HG02759 (cell line): ENCODE results near the gene STAT1.
"Not testable (repeated sequence)": the region's sequence is repeated elsewhere in the genome, so short reads cannot be mapped to it uniquely, and the experiment has no call there.

Source experiments
- ATAC-seq: cut with Tn5 transposase; IDR thresholded peaks from one replicate; pipeline ENCODE4 v1.9.1; 2021; ENCODE audit warnings: mild to moderate bottlenecking, moderate library complexity; ENCODE audit not compliant: unreplicated experiment

Gene STAT1

DNA sequence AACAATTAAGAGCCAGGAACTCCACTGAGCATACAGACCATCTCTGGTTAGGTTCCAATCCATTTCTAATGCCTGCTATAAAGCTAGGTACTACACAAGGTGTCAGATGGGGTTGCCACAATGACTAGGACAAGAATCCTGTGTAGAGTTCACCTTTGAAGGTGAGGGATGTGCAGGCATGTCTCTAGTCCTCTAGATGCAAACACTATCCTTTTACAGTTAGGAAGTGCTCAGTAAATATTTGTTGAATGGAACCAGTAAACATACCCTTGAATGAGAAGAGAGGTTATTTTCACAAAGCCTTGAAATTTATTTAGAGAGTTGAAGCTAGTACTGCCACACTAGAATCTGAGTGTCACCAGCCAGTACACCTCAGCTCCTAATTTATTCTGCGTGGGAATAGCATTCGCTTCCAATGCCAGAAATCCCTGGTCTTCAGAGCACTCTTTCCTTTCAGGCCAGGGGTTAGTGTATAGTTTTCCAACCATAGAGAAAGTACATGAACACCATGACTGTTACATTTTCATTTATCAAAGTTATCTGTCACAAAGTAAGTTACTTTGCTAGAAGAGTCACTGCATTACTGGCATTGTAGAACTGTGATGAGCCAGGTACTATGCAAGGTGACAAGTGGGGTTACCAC lies 48.3 kb downstream of the STAT1 start:
- no peak for ATAC-seq

DNA sequence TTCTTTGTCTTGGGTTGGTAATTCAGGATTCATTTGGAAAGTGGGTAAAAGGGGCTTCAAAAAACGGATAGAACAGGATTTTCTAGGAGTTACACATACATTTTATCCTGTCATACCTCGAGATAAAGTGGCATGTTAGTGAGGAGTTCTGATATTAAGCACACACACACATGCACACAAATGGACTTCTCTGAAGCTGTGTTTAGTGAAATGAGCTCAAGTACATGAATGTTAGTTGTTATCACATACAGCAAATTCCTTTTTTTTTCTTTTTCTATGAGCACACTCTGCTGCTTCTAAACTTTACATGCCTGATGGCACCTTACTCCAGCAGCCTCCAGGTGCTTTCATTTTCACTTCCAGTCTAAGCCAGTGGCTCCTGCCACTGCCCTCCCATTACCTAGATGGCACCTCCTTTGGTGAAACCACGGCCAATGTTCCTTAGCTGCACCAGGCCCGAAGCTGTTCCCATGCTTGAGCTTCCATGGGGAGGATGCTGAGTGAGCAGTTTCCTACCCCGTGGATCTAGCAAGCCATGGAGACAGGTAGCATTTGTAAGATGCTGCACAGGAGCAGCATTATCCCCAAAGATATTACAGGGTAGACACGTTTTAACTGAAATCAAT lies 49.7 kb downstream of the STAT1 start:
- no peak for ATAC-seq

DNA sequence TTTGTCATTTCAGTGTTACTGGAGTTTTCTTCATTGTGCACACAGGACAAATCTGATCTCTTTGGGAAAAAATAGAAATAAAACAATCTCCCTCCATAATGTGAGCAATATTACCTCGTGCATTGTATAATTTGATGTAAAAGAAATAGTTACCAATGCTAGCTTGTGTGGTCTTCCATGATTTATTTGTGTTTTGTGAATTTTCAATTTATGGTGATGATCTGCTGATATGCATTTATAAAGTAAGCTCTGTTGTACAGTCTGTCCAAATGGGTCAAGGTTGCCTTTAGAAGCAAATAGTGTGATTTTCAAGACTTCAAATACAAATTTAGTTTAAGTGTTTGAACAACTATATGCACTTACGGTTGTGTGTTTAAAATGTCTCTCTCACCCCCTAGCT lies 50.9 kb downstream of the STAT1 start:
- no peak for ATAC-seq

DNA sequence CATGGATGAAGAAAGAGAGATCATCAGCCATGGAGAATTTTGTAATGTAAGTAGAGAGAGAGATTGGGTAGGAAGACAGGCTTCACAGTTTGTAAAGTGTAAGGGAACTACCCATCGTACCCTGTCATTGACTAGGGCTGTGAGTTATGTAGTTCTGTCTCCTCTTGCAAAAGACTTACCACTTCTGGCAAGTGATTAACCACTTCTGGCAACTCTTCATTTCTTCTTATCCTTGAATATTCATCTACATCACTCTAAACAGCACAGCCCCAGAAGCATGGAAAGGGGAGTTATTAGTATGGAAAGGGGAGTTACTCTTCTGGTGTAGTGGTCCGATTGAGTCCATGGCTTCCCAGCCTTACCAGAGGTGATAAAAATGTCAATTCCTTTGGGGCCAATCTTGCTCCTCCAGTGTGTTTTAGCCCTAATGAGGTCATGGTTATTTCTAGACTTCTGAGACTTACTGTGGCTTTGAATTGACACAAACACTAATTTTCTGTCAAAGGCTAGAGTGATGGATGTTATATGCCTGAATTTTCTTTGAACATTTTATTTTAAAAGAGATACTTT lies 52.0 kb downstream of the STAT1 start:
- ATAC-seq, result no peak

DNA sequence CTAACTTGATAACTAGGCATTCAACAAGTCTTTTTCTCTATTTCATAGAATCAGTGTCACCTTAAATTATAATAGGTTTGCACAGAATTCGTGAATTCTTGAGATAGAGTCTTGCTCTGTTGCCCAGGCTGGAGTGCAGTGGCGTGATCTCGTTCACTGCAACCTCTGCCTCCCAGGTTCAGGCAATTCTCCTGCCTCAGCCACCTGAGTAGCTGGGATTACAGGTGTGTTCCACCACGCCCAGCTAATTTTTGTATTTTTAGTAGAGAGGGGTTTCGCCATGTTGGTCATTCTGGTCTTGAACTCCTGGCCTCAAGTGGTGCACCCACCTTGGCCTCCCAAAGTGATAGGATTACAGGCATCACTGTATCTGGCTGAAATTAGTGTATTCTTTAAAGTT lies 52.9 kb downstream of the STAT1 start:
- ATAC-seq, result not testable (repeated sequence)

DNA sequence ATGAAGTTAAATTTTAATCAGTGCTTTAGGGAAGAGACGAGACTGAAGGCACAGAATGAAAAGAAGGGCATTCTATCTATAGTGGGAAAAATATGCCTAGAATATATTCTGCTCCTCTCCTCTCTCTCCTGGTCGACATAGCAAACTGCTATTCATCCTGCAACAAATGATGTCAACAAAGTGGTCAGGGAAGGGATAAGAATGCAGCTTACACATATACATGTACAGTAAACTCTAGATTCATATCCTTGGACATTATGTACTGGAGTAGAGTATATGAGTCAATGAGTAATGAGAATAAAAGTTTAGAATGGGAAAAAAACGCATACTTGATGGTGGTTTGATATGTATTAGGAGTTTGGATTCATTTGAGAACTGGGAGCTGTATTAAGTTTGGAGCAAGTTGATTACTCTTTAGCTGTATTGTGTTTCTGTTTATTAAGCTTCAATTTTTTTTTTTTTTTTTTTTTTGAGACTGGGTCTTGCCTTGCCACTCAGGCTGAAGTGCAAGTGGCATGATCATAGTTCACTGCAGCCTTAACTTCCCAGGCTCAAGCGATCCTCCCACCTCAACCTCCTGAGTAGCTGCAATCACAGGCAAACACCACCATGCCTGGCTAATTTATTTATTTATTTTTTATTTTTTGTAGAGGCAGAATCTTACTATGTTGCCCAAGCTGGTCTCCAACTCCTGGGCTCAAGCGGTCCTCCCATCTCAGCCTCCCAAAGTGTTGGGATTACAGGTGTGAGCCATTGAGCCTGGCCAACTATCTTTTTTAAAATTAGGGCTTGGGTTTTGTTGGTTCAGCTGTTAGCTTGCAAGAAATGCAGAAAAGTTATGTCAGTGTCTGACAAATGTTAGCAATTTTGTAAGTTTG lies 53.8 kb downstream of the STAT1 start:
- no peak for ATAC-seq

DNA sequence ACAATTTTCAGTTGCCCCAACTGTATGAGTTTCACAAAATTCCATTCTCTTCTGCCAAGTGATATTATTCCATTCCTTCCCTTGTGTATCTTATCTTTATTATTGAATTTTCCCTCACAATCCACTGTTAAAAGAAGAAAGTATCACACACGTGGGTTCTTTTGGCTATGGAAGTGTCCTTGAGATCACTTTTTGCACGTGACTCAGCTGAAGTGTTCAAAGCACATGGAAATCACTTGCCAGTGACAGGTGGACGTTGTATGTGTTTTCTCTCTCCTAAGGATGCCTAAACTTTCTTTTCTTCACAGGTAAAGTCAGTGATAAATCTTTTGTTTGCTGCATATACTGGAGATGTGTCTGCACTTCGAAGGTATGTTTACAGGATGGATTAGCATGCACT lies 60.7 kb downstream of the STAT1 start:
- ATAC-seq, result no peak

DNA sequence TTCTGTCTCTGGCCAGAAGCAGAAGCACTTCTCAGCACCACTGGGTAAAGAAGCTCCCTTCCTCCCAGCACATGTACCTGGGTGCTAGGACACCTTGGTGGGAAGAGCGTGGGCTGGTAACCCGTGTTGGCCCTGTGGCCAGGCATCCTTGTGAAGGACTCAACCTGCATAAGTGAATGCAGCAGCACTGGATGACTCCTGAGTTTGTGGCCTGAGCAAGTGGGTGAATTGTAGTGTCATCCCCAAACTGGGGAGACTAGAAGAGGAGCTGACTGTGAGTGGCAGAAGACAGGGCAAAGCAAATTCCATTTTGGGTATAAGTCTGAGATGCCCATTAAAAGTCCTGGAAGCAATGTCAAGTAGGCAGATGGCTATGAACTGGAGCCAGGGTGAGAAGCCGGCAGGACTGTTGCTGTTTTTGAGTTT lies 63.4 kb downstream of the STAT1 start:
- no peak for ATAC-seq

DNA sequence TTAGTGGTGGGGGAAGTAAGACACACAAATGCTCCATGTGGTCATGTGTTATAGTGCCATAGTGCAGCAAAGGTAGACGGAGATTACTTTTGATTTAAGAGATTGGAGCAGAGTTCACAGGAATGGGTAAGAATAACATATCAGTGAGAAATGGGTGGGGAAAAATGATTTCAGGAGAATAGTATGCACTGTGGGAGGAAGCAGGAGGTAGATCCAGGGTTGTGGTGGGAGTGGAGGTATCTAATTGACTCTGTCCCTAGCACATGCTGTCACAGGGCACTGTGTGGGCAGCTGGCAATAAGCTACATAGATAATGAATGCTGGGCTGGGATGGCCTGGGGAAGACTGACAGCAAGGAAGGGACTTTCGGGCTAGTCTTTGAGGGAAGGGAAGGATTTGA lies 65.3 kb downstream of the STAT1 start:
- no peak for ATAC-seq

DNA sequence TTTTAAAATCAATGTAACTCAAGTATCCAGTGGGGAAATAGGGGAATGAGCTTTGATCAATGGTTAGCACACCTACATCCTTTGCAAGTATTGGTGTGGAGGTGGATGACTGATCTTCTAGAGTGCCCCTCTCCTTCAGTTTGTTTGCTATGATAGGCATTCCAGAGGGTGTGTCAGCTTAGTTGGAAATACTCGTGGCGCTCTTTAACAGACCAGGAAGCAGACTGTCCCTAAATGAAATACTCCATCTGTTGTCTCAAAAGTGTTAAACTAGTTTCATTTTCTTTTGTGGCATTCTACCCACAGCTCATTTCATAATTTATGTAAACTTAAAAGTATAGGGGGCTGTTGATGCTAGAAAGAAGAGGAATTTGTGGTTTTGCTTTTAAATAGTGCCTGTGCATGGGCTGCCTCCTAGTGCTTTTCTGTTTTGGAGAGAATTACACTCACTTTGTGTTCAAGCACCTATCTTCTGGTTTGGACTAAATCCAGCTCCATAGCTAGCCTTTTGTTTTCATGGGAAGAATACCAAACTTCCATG lies 66.2 kb downstream of the STAT1 start:
- ATAC-seq, result peak; percentile 74

DNA sequence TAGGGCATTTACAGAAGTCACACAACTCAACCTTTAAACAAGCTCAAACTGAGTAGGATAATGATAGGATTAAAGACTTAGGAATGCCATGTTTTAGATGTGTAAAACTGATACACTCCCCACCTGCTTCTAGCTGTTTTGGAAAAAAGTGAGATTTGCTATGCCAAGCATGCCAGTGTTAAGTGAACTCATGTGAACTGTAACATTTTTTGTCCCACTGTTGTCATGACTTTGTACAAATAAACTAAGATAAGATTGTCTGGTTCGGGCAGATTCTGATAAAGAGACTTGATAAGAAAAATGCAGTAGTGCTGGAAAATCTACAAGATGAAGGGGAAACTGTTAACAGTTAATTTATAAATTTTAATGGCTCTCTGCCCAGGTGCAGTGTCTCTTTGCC lies 66.8 kb downstream of the STAT1 start:
- ATAC-seq, result no peak

DNA sequence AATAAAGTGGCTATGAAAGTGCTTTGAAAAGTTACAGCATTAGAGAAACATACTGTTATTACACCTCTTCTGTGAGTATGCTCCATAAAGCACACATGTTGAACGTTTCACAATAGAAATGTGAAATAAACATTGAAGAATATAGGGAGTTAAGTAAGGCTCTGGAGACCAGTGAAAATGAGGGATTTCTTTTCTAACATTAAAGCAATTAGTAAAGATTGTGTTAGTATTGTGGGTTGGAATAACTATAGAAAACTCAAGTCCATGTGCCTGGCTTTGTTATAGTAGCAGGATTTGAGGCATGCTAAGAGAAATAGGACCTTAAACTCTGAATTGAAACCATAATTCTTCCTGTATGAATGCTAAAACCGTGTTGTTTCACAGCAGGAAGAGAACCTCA lies 70.3 kb downstream of the STAT1 start:
- no peak for ATAC-seq

DNA sequence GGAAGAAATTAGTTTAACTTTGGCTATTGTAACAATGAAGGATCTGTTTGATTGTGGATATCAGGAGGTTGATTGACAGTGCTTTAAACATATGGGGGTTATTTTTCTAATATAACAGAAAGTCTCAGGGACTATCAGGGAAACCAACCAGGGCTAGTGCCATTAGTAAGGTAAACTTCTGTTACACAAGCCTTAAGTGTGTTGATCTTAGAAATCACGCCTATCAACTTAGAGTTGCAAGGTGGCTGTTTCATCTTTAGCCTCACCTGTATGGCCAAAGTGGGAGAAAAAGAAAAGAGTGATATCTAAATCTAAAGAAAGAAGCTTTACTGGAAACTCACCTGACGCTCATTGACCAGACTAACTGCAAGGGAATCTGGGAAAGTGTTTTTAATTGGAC lies 71.3 kb downstream of the STAT1 start:
- ATAC-seq, result no peak

DNA sequence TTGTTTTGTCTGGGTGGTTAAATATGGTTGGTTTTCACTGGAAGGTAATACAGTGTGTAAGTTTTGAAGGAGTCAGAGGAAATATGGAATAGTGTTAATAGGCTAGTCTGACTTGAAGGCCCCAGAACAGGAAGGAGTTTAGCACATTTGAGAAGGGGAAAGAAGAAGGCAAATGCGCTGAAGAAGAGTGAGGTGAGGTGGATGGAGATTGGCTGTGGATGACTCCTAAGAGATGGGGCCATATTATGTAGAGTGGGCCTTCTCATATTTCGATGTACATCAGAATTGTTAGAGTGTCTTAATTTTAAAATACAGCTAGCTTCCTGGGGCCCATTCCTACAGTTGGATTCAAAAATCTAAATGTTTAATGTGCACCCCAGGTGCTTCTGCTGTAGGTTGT lies 72.4 kb downstream of the STAT1 start:
- ATAC-seq, result no peak

DNA sequence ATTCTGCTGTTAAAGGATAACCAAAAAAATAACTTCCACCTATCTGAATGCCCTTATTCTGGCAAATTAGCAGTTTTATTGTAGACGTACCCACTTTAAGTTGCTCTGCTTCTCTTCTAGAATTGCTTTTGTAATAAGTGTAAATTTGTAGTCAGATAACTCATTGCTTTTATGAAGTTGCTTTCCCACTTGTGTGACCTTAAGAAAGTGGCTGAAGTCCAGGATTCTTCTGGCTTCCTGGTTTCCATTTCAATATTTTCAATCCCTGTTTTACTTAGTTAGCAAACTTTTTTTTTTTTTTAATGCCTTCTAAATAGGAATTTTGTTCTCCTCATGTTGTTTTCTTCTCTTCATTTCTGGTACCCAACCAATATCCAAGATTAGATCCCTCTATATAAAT lies 73.5 kb downstream of the STAT1 start:
- no peak for ATAC-seq

DNA sequence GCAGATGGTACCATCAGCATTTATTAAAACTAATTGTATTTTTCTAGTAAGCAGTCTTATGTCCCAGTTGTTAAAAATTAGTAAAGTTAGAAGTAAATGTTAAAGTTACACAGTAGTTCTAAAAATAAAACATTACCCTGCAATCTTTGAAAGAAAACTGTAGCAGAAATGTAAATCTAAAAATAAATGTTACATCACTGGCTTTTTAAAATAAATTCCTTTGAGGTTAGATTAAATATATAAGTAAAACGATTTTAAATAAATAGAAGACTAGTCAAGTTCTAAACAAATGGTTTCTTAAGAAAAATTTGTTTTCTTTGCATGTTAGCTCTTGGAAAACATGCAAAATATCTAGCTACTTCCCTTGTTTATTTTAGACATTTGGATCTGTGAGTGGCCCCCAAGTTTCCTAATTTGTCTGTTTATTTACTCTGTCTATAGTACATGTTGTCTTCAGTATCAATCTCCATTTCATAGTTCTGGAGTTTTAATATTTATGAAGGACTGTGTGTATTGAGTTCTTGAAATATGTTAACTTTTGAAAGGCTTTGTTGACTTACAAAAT lies 75.1 kb downstream of the STAT1 start:
- no peak for ATAC-seq

DNA sequence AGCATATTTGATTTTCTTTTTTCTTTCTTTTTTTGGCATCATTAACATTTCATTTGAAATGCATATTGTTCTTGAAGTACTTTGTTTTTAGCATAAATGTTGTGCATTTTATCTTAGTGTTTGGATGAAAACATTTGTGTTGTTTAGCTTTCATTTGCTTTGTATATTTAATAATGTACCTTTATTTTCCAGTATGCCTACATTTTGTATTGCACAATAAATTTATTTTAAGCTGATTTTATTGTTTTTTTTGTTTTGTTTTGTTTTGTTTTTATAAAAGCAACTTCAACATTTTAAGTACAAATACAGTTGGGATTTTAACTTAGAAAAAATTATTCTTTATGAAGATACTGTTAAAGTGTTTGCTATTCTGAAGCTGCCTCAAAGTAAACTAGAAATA lies 78.9 kb downstream of the STAT1 start:
- no peak for ATAC-seq

DNA sequence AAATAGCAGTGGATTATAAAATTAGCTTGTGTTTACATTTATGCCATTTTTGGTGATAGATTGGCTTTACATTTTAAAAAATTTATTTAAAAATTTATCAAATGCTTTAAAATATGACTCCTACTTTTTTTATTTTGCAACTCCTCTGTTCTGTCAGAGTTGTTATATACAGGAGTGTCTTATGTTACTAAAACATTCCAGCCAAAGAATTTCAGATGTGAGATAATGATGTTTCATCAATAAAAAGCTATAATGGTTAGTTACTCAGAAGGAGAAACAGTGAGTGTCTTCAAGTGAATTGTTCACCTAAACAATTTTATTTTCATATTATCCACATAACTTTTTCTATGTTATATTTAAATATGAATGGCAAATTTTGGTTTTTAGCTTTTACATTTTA lies 80.6 kb downstream of the STAT1 start:
- ATAC-seq, result no peak

DNA sequence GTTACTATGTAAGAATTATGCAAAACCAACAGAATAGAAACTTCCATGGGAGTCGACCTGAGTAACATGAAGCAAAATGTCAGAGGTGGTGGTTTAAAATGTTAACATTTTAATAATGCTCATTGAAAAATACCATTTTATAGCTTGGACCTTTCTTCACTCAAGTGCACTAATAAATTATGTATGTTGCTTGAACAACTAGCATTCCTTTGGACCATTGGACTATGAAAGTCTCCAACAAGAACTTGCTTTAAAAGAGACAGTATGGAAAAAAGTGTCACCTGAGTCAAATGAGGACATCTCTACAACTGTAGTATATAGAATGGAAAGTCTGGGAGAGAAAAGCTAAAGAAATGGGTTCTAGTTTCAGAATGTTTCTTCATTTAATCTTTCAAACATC lies 81.5 kb downstream of the STAT1 start:
- ATAC-seq, result no peak

DNA sequence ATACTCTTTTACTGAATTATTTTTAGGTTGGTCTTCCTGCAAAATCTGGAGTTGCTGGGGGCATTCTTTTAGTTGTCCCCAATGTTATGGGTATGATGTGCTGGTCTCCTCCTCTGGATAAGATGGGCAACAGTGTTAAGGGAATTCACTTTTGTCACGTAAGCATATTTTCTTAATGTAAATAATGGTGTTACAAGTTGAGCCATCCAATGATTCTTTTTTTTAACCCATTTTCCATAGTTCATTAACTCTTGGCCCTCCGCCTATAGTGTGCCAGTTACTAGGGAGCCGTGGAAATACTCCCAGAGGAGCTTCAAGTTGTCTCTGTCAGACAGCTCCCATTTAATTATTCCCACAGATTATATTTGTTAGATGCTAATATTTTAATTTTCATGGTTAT lies 83.6 kb downstream of the STAT1 start:
- no peak for ATAC-seq

DNA sequence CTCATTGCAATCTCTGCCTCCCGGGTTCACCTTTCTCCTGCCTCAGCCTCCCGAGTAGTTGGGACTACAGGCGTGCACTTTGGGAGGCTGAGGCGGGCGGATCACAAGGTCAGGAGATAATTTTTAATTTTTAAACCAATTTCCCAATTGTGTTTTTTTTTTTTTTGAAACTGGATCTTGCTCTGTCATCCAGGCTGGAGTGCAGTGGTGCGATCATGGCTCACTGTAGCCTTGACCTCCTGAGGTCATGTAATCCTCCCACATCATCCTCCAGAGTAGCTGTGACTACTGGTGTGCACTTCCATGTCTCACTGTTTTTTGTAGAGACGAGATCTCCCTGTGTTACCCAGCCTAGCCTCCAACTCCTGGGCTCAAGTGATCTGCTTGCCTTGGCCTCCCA lies 84.1 kb downstream of the STAT1 start:
- no peak for ATAC-seq
